GM12891 (cell line): ENCODE results near the gene PPP1R1B.
A peak's percentile ranks its signal among the peaks of the same experiment; 100 is the strongest.

Experiments used
- DNase-seq: peaks from one replicate; pipeline ENCODE4 v3.0.0; 2011; ENCODE audit warnings: low spot score; ENCODE audit not compliant: insufficient read length
- FAIRE-seq: peaks from 2 replicates; lab custom pipeline; 2011; peaks lifted over from hg19 to GRCh38; lab: Jason Lieb, UNC
- PAX5 ChIP-seq: IDR thresholded peaks from 2 replicates; pipeline ENCODE4 v1.6.1; 2011; ENCODE audit warnings: low read length, moderate library complexity, mild to moderate bottlenecking; ENCODE audit not compliant: insufficient read depth, severe bottlenecking
- POLR2A ChIP-seq: IDR thresholded peaks from 2 replicates; pipeline ENCODE4 v1.6.1; 2011; ENCODE audit warnings: low read depth, low read length, control low read depth
- POLR2AphosphoS5 ChIP-seq: IDR thresholded peaks from 2 replicates; pipeline ENCODE4 v1.6.1; 2011; ENCODE audit warnings: low read depth, low read length, control low read depth
- POU2F2 ChIP-seq: IDR thresholded peaks from 2 replicates; pipeline ENCODE4 v1.6.1; 2011; ENCODE audit warnings: low read depth, mild to moderate bottlenecking, control low read depth, low read length, moderate library complexity
- SPI1 ChIP-seq: IDR thresholded peaks from 2 replicates; pipeline ENCODE4 v1.6.1; 2011; ENCODE audit warnings: low read depth, low read length, control low read depth
- TAF1 ChIP-seq: IDR thresholded peaks from 2 replicates; pipeline ENCODE4 v1.6.1; 2011; ENCODE audit warnings: low read depth, low read length, control low read depth

Gene PPP1R1B

GRCh38 chr17:39661744-39662541 lies 35.2 kb downstream of the PPP1R1B start:
- TF ChIP-seq SPI1 (peak; percentile 7; the same call in 1 of the 2 replicates), PAX5 (no peak)
- FAIRE-seq (no peak), DNase-seq (no peak)

GRCh38 chr17:39662551-39663339 lies 36.0 kb downstream of the PPP1R1B start:
- TF ChIP-seq SPI1 (no peak), POU2F2 (no peak), POLR2AphosphoS5 (no peak), TAF1 (no peak), PAX5 (no peak), POLR2A (no peak)
- DNase-seq (no peak), FAIRE-seq (no peak)

- DNase-seq (no peak), FAIRE-seq (no peak)
- TF ChIP-seq SPI1 = no peak
- TF ChIP-seq POLR2AphosphoS5 = no peak
- TF ChIP-seq POLR2A = no peak
Measured at GRCh38 chr17:39663340-39663687, 36.6 kb downstream of the PPP1R1B start.

- DNase-seq (no peak), FAIRE-seq (no peak)
- TF ChIP-seq SPI1 (no peak), TAF1 (no peak), POLR2AphosphoS5 (no peak), POLR2A (no peak), POU2F2 (no peak), PAX5 (no peak)
Measured at GRCh38 chr17:39663688-39664580, 37.2 kb downstream of the PPP1R1B start.

- FAIRE-seq = no peak
- TF ChIP-seq POLR2A (0 out of 2 replicates have a peak, but pooled peaks have one; percentile 25), SPI1 (no peak), TAF1 (no peak), POU2F2 (no peak), PAX5 (no peak), POLR2AphosphoS5 (no peak)
- no peak for DNase-seq
Measured at GRCh38 chr17:39664581-39665561, 38.1 kb downstream of the PPP1R1B start, which contains the start of gene TCAP. Gene TCAP (plus strand): TSS chr17:39665349. CDS start chr17:39665360, 11 bp downstream.

- FAIRE-seq (no peak), DNase-seq (no peak)
- no peak for TF ChIP-seq SPI1
- no peak for TF ChIP-seq POLR2AphosphoS5
- no peak for TF ChIP-seq PAX5
- no peak for TF ChIP-seq TAF1
- TF ChIP-seq POU2F2 = no peak
- TF ChIP-seq POLR2A = no peak
Measured at GRCh38 chr17:39665642-39666224, 39.0 kb downstream of the PPP1R1B start.

- FAIRE-seq (no peak), DNase-seq (no peak)
- TF ChIP-seq POLR2A (no peak), SPI1 (no peak), PAX5 (no peak), TAF1 (no peak), POLR2AphosphoS5 (no peak), POU2F2 (no peak)
Measured at GRCh38 chr17:39666231-39666600, 39.5 kb downstream of the PPP1R1B start.

GRCh38 chr17:39666601-39667261 lies 40.0 kb downstream of the PPP1R1B start:
- no peak for FAIRE-seq
- no peak for DNase-seq
- TF ChIP-seq PAX5 (no peak), TAF1 (no peak), POU2F2 (no peak), POLR2AphosphoS5 (no peak), POLR2A (no peak)
